Ishikawa (cell line): ENCODE measurements around the gene SIDT2.

Source experiments
- CEBPB ChIP-seq: IDR thresholded peaks from 2 replicates; pipeline ENCODE4 v1.6.1; 2012
- CREB1 ChIP-seq: IDR thresholded peaks from 2 replicates; pipeline ENCODE4 v1.6.1; 2012; ENCODE audit warnings: low read depth
- EGR1 ChIP-seq: IDR thresholded peaks from 2 replicates; pipeline ENCODE4 v1.6.1; 2012
- EP300 ChIP-seq: IDR thresholded peaks from 2 replicates; pipeline ENCODE4 v1.6.1; 2012; ENCODE audit warnings: borderline replicate concordance
- FOXM1 ChIP-seq: IDR thresholded peaks from 2 replicates; pipeline ENCODE4 v1.6.1; 2012; ENCODE audit warnings: low read depth, borderline replicate concordance
- MAX ChIP-seq: IDR thresholded peaks from 2 replicates; pipeline ENCODE4 v1.6.1; 2012
- NFIC ChIP-seq: IDR thresholded peaks from 2 replicates; pipeline ENCODE4 v1.6.1; 2012
- RAD21 ChIP-seq: IDR thresholded peaks from 2 replicates; pipeline ENCODE4 v1.6.1; 2012; ENCODE audit warnings: low read depth
- REST ChIP-seq: IDR thresholded peaks from 2 replicates; pipeline ENCODE4 v1.6.1; 2012; ENCODE audit warnings: low read depth, mild to moderate bottlenecking
- TAF1 ChIP-seq: IDR thresholded peaks from 2 replicates; pipeline ENCODE4 v1.6.1; 2012; ENCODE audit warnings: low read depth, mild to moderate bottlenecking
- TCF12 ChIP-seq: IDR thresholded peaks from 2 replicates; pipeline ENCODE4 v1.6.1; 2012; ENCODE audit warnings: low read depth
- TEAD4 ChIP-seq: IDR thresholded peaks from 2 replicates; pipeline ENCODE4 v1.6.1; 2012
- YY1 ChIP-seq: IDR thresholded peaks from 2 replicates; pipeline ENCODE4 v1.6.1; 2012; ENCODE audit warnings: low read depth
- ZBTB7A ChIP-seq: IDR thresholded peaks from 2 replicates; pipeline ENCODE4 v1.6.1; 2012; ENCODE audit warnings: low read depth
- TF ChIP-seq, protein P1 (sequence below): IDR thresholded peaks from 2 replicates; pipeline ENCODE4 v1.6.1; 2012

Gene SIDT2

DNA sequence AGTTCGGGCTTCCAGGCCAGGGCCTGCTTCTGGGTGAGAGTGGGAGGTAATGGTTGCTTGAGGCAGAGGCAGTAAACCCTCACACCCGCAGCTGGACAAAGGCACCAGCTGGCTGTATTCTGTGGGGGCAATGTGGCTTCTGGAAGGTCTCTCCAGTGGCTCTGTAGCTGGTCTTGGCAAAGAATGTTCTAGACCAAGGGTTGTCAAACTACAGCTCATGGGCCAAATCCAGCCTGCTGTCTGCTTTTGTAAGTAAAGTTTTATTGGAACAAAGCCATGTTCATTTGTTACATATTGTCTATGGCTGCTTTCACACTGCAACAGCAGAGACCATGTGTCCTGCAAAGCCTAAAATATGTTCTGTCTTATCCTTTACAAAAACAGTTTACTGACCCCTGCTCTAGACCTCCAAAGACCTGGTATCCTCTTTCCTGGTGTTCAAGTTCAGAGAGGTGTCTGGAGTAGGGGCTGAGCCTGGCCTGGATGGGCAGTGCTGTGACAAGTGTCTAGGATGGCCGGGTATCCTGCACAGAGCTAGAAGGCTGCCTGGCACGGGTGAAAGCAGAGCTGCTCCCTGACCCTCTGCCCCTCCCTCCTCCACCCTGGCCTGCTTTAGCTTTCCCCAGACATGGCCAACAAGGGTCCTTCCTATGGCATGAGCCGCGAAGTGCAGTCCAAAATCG lies 24.0 kb downstream of the SIDT2 start:
- TF ChIP-seq TCF12 (no peak), NFIC (no peak), EGR1 (no peak), TAF1 (no peak), TEAD4 (no peak)

DNA sequence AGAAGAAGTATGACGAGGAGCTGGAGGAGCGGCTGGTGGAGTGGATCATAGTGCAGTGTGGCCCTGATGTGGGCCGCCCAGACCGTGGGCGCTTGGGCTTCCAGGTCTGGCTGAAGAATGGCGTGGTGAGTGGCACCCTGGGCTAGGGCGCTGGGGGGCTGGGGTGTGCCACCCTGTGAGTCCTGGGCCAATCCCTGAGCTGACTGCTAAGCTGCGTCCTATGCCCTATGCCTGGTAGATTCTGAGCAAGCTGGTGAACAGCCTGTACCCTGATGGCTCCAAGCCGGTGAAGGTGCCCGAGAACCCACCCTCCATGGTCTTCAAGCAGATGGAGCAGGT lies 24.5 kb downstream of the SIDT2 start:
- TF ChIP-seq TEAD4 (no peak), FOXM1 (no peak), EGR1 (no peak), CEBPB (no peak)

- no peak for TF ChIP-seq CREB1
- TF ChIP-seq EP300: no peak
- no peak for TF ChIP-seq RAD21
- TF ChIP-seq FOXM1: no peak
- no peak for TF ChIP-seq NFIC
- TF ChIP-seq ZBTB7A: no peak
- no peak for TF ChIP-seq REST
- no peak for TF ChIP-seq MAX
- TF ChIP-seq, protein P1, sequence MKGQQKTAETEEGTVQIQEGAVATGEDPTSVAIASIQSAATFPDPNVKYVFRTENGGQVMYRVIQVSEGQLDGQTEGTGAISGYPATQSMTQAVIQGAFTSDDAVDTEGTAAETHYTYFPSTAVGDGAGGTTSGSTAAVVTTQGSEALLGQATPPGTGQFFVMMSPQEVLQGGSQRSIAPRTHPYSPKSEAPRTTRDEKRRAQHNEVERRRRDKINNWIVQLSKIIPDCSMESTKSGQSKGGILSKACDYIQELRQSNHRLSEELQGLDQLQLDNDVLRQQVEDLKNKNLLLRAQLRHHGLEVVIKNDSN: no peak
- TF ChIP-seq TCF12: no peak
- TF ChIP-seq YY1: no peak
- TF ChIP-seq EGR1: no peak
- no peak for TF ChIP-seq CEBPB
- TF ChIP-seq TAF1: no peak
- no peak for TF ChIP-seq TEAD4
Observed at GRCh38 chr11:117204283-117205080, 25.9 kb downstream of the SIDT2 start.

GRCh38 chr11:117205211-117205818 lies 26.8 kb downstream of the SIDT2 start:
- TF ChIP-seq MAX: no peak
- no peak for TF ChIP-seq EP300
- TF ChIP-seq NFIC: no peak
- no peak for TF ChIP-seq TAF1
- no peak for TF ChIP-seq CREB1
- TF ChIP-seq, protein P1: no peak
- TF ChIP-seq TCF12: no peak
- TF ChIP-seq REST: no peak
- no peak for TF ChIP-seq YY1
- no peak for TF ChIP-seq FOXM1
- TF ChIP-seq CEBPB: no peak
- TF ChIP-seq ZBTB7A: no peak
- TF ChIP-seq TEAD4: no peak

DNA sequence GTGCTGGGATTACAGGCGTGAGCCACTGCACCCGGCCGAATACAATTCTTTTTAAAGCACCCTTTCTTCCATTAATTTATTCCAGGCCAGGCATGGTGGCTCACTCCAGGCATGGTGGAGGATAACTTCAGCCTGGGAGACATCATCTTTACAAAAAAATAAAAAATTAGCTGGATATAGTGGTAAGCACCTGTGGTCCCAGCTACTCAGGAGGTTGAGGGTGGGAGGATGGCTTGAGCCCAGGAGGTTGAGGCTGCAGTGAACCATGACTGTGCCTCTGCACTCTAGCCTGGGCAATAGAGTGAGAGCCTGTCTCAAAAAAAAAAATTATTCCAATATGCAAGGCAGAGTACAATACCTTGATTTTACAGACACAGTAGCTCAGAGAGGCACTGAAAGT lies 32.1 kb downstream of the SIDT2 start:
- no peak for TF ChIP-seq EGR1
- no peak for TF ChIP-seq RAD21
- no peak for TF ChIP-seq REST
- no peak for TF ChIP-seq TEAD4
- no peak for TF ChIP-seq FOXM1
- no peak for TF ChIP-seq MAX
- TF ChIP-seq TAF1: no peak
- TF ChIP-seq, protein P1: no peak
- no peak for TF ChIP-seq YY1
- no peak for TF ChIP-seq ZBTB7A
- no peak for TF ChIP-seq EP300
- no peak for TF ChIP-seq CREB1
- TF ChIP-seq NFIC: no peak
- no peak for TF ChIP-seq TCF12
- TF ChIP-seq CEBPB: no peak
